Mucosa of rectum (tissue), 2 donors: ENCODE results near the gene EIF6.
"Not testable (repeated sequence)": the region's sequence is repeated elsewhere in the genome, so short reads cannot be mapped to it uniquely, and the experiment has no call there.

ENCODE experiments used
- H3K27ac ChIP-seq, 2 donors: one replicate each; pipeline ENCODE4 v1.7.0; 2013; ENCODE audit warnings: inconsistent platforms in 2 of 2, low read depth in 2 of 2, low read length in 2 of 2
- H3K27me3 ChIP-seq, 2 donors: one replicate each; pipeline ENCODE4 v1.7.0; 2013; ENCODE audit warnings: low read length in 2 of 2; ENCODE audit not compliant: control insufficient read depth in 2 of 2, insufficient read depth in 2 of 2
- H3K36me3 ChIP-seq, 2 donors: one replicate each; pipeline ENCODE4 v1.7.0; 2013; ENCODE audit warnings: low read length in 2 of 2; ENCODE audit not compliant: control insufficient read depth in 2 of 2, insufficient read depth in 2 of 2
- H3K4me1 ChIP-seq, 2 donors: one replicate each; pipeline ENCODE4 v1.7.0; 2013; ENCODE audit warnings: low read length in 2 of 2, mild to moderate bottlenecking in 1 of 2; ENCODE audit not compliant: control insufficient read depth in 2 of 2, insufficient read depth in 2 of 2
- H3K4me3 ChIP-seq, 2 donors: one replicate each; pipeline ENCODE4 v1.7.0; 2013; ENCODE audit warnings: low read length in 2 of 2
- H3K9ac ChIP-seq, 2 donors: one replicate each; pipeline ENCODE4 v1.7.0; 2013; ENCODE audit warnings: low read length in 2 of 2, low read depth in 1 of 2, mild to moderate bottlenecking in 1 of 2
- H3K9me3 ChIP-seq, 2 donors: one replicate each; pipeline ENCODE4 v1.7.0; 2013; ENCODE audit warnings: low read length in 2 of 2; ENCODE audit not compliant: control insufficient read depth in 2 of 2
- donor health status: healthy.
- donor health status: Normal muscosa, but diverticular disease.

EIF6 gene

DNA sequence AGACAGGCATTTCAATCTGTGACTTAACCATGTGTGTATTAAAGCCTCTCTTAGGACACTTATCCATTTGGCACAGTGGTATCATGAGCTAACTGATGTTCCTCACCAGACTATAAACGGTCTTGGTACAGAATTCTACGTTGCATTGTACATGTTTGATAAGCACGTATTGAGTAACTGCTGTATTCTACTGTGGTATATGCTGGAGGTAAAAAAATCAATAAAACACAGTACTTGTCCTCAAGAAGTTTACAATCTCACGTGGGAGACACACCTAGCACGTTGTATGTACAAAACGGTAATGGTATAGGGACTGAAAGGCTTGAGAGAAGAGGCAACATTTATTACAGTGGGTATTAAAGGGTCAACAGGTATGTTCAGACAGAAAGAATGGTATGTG lies 40.8 kb upstream of the EIF6 start:
- Histone ChIP-seq H3K36me3 (no peaks in the 10 kb centered on the region), H3K27ac (peak overlapping the region; percentile 49 to 73)

DNA sequence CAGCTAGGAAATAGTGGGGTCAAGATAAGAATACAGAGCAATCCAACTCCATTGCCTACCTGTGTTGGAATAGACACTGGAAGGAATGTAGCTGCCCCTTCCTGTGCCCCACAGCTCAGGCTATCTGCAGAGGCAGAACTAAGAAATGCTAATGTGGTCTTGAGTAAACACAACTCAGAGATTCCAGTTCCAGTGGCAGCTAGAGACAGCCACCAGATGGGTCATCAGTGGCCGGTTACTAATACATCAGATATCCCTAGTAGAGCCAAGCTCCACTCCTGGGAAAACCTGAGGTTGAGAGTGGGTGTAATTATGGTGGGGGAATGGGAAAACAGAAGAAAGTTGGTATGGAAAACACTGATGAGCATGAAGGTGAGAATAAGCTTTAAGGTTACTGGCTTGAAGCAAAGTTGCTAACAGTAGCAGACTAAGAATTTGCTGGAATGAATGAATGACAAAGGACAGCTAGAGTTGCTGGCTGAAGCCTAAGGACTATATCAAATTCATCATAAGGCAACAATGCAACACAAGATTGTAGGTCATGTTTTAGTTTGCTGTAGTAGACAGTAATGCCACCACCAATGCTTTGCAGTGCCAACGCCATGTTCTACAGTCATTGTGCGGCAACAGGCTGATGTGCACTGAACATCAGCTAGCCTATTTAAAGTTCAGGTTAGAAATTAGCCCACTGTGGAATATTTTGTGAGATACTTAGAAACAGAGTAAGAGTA lies 36.0 kb upstream of the EIF6 start:
- H3K27ac ChIP-seq: no peak overlapping the region
- H3K4me3 ChIP-seq: no peak overlapping the region
- peaks cover 0 to 5% of the 10 kb centered on the region in 2 donors for H3K36me3 ChIP-seq
- peaks cover 7 to 28% of the 10 kb centered on the region in 2 donors for H3K4me1 ChIP-seq
- H3K9ac ChIP-seq: no peak overlapping the region
- no peaks in the 10 kb centered on the region for H3K9me3 ChIP-seq
- no peaks in the 10 kb centered on the region for H3K27me3 ChIP-seq

More for the DNA sequence above, 40.8 kb upstream of the EIF6 start:
- Histone ChIP-seq H3K4me1 (peaks cover 25 to 29% of the 10 kb centered on the region in 2 donors), H3K27me3 (no peaks in the 10 kb centered on the region), H3K9me3 (no peaks in the 10 kb centered on the region), H3K9ac (no peak overlapping the region), H3K4me3 (no peak overlapping the region)

DNA sequence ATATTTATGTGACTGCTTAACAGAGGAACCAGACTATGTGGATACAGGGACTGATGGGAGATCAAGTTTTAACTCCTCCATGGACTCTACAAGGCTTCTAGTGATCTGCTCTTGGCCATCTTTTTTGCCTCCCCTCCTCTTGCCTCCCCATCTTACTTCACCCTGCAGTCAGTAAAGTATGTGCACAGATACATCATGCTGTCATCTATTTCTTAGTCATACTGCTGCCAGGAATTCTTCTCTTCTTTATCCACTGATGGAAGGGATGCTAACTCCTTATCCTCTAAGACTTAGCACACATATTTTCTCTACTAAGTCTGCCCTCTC lies 35.3 kb upstream of the EIF6 start:
- Histone ChIP-seq H3K4me3 (no peak overlapping the region), H3K9me3 (no peaks in the 10 kb centered on the region), H3K4me1 (peaks cover 7 to 26% of the 10 kb centered on the region in 2 donors), H3K27ac (peak overlapping the region in 1 of 2 donors; percentile 88), H3K9ac (no peak overlapping the region), H3K36me3 (peaks cover 0 to 5% of the 10 kb centered on the region in 2 donors), H3K27me3 (no peaks in the 10 kb centered on the region)

DNA sequence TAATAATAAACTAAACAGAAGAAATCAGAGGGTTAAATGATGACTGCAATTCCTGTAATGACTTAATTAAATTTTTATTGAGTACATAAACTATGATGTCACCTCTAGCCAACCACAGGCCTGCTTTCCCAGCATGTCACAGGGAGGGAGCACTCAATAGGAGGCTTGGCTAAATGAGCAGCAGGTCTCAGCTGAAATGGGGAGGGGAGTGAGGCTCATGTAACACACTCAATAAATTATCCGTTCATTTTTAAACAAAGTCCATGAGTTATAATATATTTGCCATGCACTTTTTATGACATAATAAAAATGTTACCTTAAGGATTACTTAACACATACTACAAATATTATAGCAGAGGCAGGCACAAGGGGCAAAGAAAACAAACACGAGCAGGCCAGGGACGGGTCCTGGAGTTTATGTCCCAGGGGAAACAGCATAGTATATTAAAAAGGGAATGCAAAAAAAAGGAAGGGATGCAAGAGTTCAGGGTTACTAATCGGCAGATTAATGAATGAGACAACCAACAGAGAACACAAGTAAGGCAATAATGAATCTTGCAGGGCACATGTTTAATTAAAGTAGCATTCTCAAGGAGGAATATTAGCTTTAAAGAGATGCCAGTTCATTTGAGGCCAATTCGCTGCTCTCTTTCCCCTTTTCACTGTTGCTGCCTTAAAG lies 34.8 kb upstream of the EIF6 start:
- Histone ChIP-seq H3K4me3 (no peak overlapping the region), H3K36me3 (peaks cover 0 to 5% of the 10 kb centered on the region in 2 donors), H3K4me1 (peaks cover 7 to 26% of the 10 kb centered on the region in 2 donors), H3K27ac (peak overlapping the region; percentile 80 to 88), H3K9ac (peak overlapping the region in 1 of 2 donors; percentile 56), H3K27me3 (no peaks in the 10 kb centered on the region), H3K9me3 (no peaks in the 10 kb centered on the region)

DNA sequence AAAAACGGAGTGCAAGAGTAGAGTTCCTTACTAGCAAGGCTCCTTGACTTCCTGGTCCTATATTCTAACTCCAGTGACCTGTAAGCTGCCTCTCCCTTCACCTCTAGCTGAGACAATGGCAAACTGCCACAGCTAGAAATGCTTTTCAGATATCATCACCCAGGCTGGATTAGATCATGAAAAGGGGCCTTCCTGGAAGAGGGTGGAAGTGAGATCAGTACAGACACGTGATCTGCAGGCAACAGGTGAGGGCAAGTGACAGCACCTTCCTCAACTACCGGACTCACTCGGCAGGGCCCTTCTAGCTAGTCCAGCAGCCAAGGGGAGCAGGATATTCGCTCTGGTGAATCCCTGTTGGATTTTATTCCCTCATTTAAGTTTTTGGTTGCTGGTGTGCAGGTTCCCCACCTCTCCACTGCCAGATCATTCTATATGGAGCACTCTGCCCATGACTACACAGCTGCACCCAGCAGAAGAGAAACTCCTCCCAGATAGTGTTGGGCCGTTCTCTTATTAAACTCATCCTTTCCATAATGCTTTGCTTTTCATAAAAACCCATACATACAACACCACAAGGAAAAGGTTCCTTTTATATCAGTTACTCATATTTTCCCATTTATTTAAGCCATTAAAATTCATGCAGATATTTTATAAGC lies 34.1 kb upstream of the EIF6 start:
- Histone ChIP-seq H3K27ac (peak overlapping the region; percentile 80 to 88), H3K36me3 (peaks cover 0 to 5% of the 10 kb centered on the region in 2 donors), H3K27me3 (no peaks in the 10 kb centered on the region), H3K4me1 (peaks cover 7 to 26% of the 10 kb centered on the region in 2 donors), H3K4me3 (peak overlapping the region in 1 of 2 donors; percentile 11), H3K9me3 (no peaks in the 10 kb centered on the region), H3K9ac (peak overlapping the region in 1 of 2 donors; percentile 56)

DNA sequence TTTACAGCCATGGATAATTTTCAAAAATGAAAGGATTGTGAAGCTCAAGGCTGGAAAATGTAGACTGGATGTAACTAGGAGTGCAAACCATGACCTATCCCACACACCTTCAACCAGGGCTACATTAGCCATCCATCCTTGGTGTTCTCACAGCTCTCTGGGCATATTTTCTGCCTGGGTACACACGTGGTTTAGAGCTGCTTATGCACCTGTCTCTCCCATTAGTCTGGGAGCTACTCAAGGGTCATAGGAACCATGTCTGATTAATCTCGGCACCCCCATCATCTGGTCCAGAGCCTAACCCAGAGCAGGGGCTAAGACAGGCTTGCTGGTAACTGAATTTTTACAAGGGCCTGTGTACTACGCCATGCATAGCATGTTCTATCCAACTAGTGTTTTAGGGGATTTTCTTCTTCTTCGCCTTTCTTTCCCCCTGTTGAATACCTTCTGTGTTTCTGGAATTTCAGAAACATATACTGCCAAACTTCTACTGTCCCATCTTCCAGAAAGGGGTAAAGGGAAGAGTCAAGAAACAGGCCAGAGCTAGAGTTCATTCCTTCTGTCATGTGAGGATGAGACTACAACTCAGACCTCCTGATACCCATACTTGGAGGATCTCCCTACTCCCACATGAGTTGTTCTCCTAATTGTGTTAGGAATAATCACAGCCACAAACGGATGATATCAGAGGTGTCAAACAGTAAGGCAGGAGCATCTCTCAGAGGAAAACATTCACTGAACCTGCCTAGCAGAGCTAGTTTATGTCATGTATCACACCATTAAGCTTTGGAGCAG lies 33.0 kb upstream of the EIF6 start:
- Histone ChIP-seq H3K4me3 (peak overlapping the region in 1 of 2 donors; percentile 1), H3K4me1 (peaks cover 7 to 26% of the 10 kb centered on the region in 2 donors), H3K27ac (peak overlapping the region; percentile 80 to 88), H3K9ac (peak overlapping the region in 1 of 2 donors; percentile 56), H3K27me3 (no peaks in the 10 kb centered on the region), H3K36me3 (peaks cover 0 to 5% of the 10 kb centered on the region in 2 donors), H3K9me3 (no peaks in the 10 kb centered on the region)

DNA sequence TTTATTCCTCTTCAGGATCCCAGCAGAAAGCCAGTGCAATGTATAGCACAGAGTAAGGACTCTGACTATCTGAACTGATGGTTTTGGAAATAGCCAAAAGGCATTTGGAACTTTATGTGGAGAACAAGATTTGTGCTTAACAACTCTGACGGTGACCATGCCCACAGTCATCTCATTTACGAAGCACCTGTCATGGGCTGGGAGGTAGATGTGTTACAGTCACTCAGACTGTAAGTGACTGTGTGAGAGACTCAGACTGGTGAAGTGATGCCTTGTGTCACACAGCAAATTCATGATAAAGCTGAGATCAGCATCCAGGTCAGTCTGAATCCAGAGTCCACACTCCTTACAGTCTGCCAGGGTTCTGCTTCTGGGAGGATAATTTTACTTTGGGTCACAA lies 31.5 kb upstream of the EIF6 start:
- no peaks in the 10 kb centered on the region for H3K9me3 ChIP-seq
- no peak overlapping the region for H3K4me3 ChIP-seq
- H3K36me3 ChIP-seq: peaks cover 0 to 9% of the 10 kb centered on the region in 2 donors
- H3K27me3 ChIP-seq: no peaks in the 10 kb centered on the region
- H3K27ac ChIP-seq: no peak overlapping the region
- H3K9ac ChIP-seq: no peak overlapping the region
- peaks cover 7 to 26% of the 10 kb centered on the region in 2 donors for H3K4me1 ChIP-seq

DNA sequence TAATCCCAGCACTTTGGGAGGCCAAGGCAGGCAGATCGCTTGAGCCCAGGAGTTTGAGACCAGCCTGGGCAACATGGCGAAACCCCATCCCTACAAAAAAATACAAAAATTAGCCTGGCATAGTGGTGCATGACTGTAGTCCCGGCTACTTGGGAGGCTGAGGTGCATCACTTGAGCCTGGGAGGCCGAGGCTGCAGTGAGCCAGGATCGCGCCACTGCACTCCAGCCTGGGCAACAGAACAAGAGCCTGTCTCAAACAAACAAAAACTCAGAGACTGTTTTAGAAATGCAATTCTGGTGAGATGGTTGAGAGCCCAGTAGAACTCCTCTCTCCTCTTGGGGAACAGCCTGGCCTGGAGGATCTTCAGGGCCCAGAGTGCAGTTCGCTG lies 31.1 kb upstream of the EIF6 start:
- not testable (repeated sequence) for H3K27me3 ChIP-seq, H3K4me3 ChIP-seq, H3K9ac ChIP-seq, H3K9me3 ChIP-seq, H3K27ac ChIP-seq
- peaks cover 7 to 26% of the 10 kb centered on the region in 2 donors for H3K4me1 ChIP-seq
- peaks cover 0 to 11% of the 10 kb centered on the region in 2 donors for H3K36me3 ChIP-seq

DNA sequence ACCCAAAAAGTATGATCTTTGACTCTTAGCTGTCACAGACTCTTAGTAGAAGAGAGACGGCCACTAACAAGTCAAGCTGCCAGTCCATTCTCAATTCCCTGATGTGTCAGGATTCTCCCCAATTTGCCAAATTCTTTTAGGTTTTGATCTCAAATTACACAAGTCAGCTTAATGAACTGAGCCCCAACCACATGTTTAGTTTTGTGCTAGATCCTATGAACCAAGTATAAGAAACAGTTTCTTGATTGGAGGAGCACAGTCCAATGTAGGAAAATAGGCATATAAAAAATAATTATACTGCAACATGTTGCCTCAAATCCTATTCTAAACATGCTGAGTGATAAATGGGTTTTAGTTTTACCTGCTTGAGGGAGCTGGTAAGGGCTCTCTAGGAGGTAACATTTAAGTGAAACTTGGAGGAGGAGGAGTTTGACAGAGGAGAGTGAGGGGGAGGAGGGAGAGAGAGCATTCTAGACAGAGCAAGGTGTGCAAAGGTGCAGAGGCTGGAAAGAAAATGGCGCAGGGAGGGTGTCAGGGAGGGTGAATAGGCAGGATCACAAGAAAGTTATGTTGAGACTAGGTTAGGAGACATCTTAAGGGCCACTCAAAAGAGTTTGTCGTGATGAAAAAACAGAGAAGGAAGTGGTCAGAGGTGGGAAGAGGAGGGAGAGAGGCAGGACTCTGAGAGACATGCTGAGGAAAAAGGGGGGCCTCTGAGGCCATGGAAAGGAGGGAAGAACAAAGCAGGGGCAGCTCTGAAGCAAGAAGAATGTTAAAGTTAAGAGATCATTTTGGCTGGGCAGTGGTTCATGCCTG lies 30.5 kb upstream of the EIF6 start:
- no peaks in the 10 kb centered on the region for H3K9me3 ChIP-seq
- H3K9ac ChIP-seq: no peak overlapping the region
- H3K27ac ChIP-seq: no peak overlapping the region
- H3K36me3 ChIP-seq: peaks cover 1 to 11% of the 10 kb centered on the region in 2 donors
- no peaks in the 10 kb centered on the region for H3K27me3 ChIP-seq
- H3K4me1 ChIP-seq: peaks cover 7 to 26% of the 10 kb centered on the region in 2 donors
- H3K4me3 ChIP-seq: no peak overlapping the region
